Measurements from ENCODE around the gene OSBPL7.

Gene OSBPL7

GRCh38 chr17:47846716-47847340, 25.2 kb upstream of the OSBPL7 start:
- no peak for DNase-seq

- no peak for DNase-seq
Measured at GRCh38 chr17:47845716-47846075, 24.1 kb upstream of the OSBPL7 start.

- DNase-seq: no peak
Measured at GRCh38 chr17:47844814-47845715, 23.5 kb upstream of the OSBPL7 start.

- DNase-seq: no peak
Measured at GRCh38 chr17:47844227-47844626, 22.6 kb upstream of the OSBPL7 start.

- DNase-seq: no peak
Measured at GRCh38 chr17:47843391-47843730, 21.8 kb upstream of the OSBPL7 start.

DNA sequence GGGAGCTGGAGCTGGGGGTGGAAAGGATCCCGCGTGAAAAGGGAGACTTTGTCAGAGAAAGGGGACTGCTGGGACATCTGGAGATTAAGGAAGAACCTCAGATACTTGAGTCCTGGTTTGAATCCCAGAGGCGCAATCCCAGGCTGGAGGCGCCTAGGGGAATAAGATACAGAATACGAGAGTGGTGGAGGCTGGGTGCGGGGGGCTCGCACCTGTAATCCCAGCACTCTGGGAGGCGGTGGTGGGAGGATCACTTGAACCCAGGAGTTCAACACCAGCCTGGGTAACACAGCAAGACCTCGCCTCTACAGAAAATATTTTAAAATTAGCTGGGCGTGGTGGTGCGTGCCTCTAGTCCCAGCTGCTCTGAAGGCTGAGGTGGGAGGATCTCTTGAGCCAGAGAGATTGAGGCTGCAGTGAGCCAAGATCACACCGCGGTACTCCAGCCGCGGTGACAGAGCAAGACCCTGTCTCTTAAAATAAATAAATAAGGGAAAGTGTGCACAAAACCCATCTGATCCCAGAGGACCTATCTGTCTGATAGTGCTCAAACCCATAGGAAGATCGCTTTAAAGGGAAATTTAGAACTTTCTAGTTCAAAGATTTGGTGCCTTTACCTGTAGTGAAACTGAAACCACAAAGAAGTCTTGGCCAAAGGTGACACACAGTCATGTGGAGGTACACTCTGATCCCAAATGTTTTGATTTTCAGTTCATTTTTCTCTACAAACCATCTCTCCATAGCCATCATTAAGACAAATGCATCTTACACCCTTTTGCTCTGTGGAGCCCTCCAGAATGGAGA, 20.1 kb upstream of the OSBPL7 start:
- no peak for DNase-seq

DNA sequence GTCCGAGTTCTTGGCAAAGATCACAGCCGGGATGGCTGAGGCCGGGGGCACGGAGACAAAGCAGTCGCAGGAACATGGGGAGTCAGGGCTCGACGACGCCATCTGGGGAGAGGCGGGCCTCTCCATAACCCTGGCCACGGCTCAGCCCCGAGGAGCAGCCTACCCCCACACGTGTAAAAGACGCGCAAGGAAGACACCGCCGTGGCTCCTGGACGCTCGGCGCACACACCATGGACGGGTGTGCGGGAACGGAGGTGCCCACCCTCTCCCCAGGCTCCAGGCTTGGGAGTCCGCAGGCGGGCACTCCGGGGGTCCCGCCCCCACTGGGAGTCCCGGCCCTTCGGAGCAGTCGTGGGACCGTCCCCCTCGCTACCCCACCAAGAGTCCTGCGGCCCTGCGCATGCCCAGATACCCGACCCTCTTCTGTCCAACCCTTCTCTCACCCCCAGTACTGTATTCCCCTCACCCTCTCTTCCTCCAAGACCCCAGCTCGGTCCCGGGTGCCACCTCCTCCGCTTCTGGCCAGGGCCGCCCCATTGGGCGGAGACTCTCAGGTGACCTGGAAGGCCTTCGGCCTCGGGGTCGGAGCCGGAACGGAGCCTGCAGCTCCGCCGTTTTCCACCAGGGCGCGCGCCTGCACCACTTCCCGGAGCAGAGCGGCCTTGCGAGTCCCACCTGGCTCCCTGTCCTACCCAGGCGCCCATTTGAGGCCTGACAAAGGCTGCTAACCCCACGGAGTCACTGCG, 19.3 kb upstream of the OSBPL7 start, which contains the start of gene SCRN2:
SCRN2 (minus strand) TSS at position 532 of the 746 bp plus-strand sequence; CDS start at position 102, 430 bp downstream.
- DNase-seq: peak; percentile 72 to 77

DNA sequence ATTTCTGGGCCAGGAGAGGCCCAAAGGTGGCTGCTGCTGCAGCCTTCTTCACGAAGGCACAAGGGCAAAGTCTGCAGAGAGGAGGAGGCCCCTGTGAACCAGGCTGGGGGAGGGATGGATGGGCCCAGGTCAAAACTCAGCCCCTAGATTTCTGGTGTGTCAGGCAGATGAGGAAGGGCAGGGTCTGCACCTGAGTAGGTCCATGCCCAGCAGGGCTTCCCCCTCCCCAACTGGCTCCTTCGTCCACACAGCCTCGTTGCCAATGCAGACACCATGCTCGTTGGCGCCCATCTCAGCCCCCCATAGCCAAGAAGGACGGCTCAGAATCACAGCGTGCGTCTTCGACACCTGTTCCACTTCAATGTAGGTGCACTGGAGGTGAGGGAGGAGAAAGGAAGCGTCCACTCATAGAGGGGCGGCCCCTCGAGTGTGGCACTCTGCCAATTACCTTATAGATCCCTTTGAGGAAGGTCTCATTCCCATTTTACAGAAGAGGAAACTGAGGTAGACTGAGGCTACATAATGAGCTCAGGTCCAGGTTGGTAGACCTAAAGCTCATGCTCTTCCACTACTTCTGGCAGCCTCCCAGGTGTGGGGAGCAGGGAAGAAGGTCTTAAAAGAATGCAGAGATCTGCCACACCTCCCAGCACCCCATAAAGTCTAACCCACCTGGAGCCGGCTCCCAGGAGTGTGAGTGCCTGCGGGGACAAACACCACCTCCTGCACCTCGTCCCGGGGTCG, 18.6 kb upstream of the OSBPL7 start:
- no peak for DNase-seq

- no peak for DNase-seq
Measured at GRCh38 chr17:47839071-47839470, 17.5 kb upstream of the OSBPL7 start.

DNA sequence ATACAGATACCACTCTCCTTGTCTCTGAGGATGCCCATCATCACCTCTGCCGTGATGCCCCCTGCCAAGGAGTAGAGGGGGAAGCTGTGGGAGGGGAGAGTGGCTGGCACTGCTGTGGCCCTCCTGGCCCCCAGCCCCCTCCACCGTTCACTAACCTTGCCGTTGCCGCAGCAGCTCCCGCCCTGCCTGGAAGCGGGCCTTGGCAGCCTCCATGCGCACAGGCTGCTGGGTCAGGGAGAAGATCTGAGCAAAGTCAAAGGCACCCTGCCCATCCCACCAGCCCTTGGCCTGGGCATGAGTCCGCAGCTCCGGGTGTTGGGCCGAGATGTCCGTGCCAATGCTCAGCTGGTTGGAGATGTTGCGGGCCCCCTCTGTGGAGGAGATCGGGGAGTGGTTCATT, 17.0 kb upstream of the OSBPL7 start:
- no peak for DNase-seq

DNA sequence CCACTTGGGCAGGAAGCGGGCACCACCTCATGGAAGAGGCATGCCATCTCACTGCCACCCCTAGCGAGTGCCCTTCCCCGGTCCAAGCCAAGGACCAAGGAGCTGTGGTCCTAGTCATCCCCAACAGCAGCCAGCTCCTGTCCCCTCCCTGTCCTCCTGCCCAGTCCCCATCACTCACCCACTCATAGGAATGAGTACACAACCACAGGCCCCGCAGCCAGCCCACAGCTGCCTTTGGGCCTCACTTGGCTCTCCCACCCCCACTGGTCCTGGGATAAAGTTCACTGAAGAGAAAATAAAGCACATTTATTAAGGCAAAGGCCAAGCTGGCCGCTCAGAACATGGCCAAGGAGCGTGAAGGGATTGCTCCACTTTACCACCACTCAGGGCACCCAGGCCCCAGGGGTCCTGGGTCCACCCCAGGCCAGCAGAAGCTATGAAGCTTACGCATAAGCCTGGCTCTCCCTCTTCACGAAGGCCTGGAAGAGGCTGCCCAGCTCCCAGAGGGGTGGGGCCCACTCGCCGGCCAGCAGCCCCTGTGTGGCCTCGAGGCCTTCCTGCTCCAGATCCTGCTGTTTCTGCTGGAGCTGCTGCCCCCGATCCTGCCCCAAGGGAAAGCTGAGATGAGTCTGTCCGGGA, 15.9 kb upstream of the OSBPL7 start:
- DNase-seq: no peak

GRCh38 chr17:47836601-47837000, 15.0 kb upstream of the OSBPL7 start:
- no peak for DNase-seq

- no peak for DNase-seq
Measured at GRCh38 chr17:47834756-47835155, 13.2 kb upstream of the OSBPL7 start.

GRCh38 chr17:47831934-47832327, 10.3 kb upstream of the OSBPL7 start:
- DNase-seq: no peak

GRCh38 chr17:47831003-47831933, 9.7 kb upstream of the OSBPL7 start, which contains the start of the genes LRRC46 and MRPL10:
Gene LRRC46, plus strand, starts transcription at chr17:47831670. Its CDS starts 320 bp downstream, at chr17:47831990.
Gene MRPL10, minus strand, starts transcription at chr17:47831541. Its CDS starts 30 bp downstream, at chr17:47831511.
- DNase-seq: peak; percentile 87 to 94

- no peak for DNase-seq
Measured at GRCh38 chr17:47830396-47831002, 8.9 kb upstream of the OSBPL7 start.

- DNase-seq: no peak
Measured at GRCh38 chr17:47829870-47830269, 8.3 kb upstream of the OSBPL7 start.

DNA sequence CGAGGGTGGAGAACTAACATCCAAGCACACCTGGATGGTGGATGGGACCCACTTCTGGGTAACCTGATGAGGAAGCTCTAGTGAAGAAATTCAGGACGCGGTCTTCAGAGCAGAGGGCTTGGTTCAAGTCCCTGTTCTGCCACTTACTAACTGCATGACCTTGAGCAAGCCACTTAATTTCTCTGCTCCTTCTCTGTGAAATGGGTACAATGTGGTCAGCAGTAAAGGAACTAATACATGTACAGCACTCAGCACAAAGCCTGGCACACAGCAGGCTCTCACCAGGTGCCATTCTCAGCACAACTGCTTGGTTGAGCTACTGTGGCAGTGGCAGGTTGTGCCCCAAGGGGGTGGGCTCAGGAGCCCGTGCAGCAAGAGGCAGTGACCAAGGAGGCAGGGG, 1.9 kb upstream of the OSBPL7 start:
- DNase-seq: no peak

DNA sequence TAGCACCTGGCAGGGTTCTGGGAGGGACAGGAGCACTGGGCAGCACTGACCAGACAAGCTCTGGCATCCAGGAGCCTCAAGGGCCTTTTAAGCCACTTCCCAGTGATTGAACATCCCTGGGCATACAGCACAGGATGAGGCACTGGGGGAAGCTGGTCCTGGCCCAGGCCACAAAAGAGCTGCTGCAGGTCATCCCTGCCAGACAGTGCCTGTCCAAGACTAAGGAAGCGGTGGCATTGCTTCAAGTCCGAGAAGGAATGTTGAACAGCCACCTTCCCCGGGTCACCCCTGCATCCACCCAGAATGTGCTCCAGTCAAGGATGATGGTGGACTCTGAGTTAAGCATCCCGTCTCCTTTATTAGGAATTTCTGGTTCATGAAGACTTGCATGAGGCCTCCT, 1.2 kb upstream of the OSBPL7 start:
- no peak for DNase-seq

- no peak for DNase-seq
Measured at GRCh38 chr17:47821031-47821423, 567 bp downstream of the OSBPL7 start.

Measured in NCI-H1930 (cell line).